ENCODE results near the gene DEPDC4. TPM values are rescaled to one million over a fixed set of nuclear protein-coding genes. Genes with fewer than 3 reads are reported as not detected.

Gene DEPDC4
- total and polyA plus RNA-seq, 10 of the 15 experiments (the other 5 are each of a cell fraction or from before 2014, with no cell fraction given): 1.5 to 4.7 (median 2.2) TPM

- TF ChIP-seq MLLT1 (IDR thresholded peaks at IDR 0.05) (peak; percentile 89), SIX5 (IDR thresholded peaks at IDR 0.05; ENCODE audit: low read depth, low read length, severe bottlenecking) (peak; percentile 34), IKZF2 (IDR thresholded peaks at IDR 0.05) (peak; percentile 51 to 62), MTA2 (IDR thresholded peaks at IDR 0.05; ENCODE audit: low read depth) (peak; percentile 52), SIN3A (IDR thresholded peaks at IDR 0.05; ENCODE audit: low read depth, low read length) (peak; percentile 99), BMI1 (IDR thresholded peaks at IDR 0.05; ENCODE audit: borderline replicate concordance) (peak; percentile 98), CREM (IDR thresholded peaks at IDR 0.05; ENCODE audit: low read depth) (peak; percentile 85), NFIC (IDR thresholded peaks at IDR 0.05; ENCODE audit: low read depth, low read length) (peak; percentile 28; the same call in 1 of the 2 replicates), MEF2B (IDR thresholded peaks at IDR 0.05; ENCODE audit: partially characterized antibody, poor library complexity, severe bottlenecking) (peak; percentile 51), HDAC2 (IDR thresholded peaks at IDR 0.05) (no peak), YY1 (IDR thresholded peaks at IDR 0.05; ENCODE audit: low read depth, low read length) (peak; percentile 80), EP300 (IDR thresholded peaks at IDR 0.05; ENCODE audit: borderline replicate concordance in 1 of 2, control insufficient read depth in 1 of 2, low read depth in 2 of 2, low read length in 2 of 2) (peak in 1 of 2 experiments; percentile 2; a peak in 1 of 4 replicates), SMAD1 (IDR thresholded peaks at IDR 0.05; ENCODE audit: low read depth, partially characterized antibody) (peak; percentile 56), ETV6 (conservative IDR thresholded peaks at IDR 0.05 in 1 of 2, IDR thresholded peaks at IDR 0.05 in 1 of 2; ENCODE audit: borderline replicate concordance in 1 of 2, low read depth in 1 of 2) (peak in 1 of 2 experiments; percentile 31; a peak in 2 of 4 replicates)
- TF ChIP-seq, protein P1, sequence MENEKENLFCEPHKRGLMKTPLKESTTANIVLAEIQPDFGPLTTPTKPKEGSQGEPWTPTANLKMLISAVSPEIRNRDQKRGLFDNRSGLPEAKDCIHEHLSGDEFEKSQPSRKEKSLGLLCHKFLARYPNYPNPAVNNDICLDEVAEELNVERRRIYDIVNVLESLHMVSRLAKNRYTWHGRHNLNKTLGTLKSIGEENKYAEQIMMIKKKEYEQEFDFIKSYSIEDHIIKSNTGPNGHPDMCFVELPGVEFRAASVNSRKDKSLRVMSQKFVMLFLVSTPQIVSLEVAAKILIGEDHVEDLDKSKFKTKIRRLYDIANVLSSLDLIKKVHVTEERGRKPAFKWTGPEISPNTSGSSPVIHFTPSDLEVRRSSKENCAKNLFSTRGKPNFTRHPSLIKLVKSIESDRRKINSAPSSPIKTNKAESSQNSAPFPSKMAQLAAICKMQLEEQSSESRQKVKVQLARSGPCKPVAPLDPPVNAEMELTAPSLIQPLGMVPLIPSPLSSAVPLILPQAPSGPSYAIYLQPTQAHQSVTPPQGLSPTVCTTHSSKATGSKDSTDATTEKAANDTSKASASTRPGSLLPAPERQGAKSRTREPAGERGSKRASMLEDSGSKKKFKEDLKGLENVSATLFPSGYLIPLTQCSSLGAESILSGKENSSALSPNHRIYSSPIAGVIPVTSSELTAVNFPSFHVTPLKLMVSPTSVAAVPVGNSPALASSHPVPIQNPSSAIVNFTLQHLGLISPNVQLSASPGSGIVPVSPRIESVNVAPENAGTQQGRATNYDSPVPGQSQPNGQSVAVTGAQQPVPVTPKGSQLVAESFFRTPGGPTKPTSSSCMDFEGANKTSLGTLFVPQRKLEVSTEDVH (IDR thresholded peaks at IDR 0.05; ENCODE audit: low read depth, partially characterized antibody): peak; percentile 62
- TF ChIP-seq, protein P2, sequence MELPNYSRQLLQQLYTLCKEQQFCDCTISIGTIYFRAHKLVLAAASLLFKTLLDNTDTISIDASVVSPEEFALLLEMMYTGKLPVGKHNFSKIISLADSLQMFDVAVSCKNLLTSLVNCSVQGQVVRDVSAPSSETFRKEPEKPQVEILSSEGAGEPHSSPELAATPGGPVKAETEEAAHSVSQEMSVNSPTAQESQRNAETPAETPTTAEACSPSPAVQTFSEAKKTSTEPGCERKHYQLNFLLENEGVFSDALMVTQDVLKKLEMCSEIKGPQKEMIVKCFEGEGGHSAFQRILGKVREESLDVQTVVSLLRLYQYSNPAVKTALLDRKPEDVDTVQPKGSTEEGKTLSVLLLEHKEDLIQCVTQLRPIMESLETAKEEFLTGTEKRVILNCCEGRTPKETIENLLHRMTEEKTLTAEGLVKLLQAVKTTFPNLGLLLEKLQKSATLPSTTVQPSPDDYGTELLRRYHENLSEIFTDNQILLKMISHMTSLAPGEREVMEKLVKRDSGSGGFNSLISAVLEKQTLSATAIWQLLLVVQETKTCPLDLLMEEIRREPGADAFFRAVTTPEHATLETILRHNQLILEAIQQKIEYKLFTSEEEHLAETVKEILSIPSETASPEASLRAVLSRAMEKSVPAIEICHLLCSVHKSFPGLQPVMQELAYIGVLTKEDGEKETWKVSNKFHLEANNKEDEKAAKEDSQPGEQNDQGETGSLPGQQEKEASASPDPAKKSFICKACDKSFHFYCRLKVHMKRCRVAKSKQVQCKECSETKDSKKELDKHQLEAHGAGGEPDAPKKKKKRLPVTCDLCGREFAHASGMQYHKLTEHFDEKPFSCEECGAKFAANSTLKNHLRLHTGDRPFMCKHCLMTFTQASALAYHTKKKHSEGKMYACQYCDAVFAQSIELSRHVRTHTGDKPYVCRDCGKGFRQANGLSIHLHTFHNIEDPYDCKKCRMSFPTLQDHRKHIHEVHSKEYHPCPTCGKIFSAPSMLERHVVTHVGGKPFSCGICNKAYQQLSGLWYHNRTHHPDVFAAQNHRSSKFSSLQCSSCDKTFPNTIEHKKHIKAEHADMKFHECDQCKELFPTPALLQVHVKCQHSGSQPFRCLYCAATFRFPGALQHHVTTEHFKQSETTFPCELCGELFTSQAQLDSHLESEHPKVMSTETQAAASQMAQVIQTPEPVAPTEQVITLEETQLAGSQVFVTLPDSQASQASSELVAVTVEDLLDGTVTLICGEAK (IDR thresholded peaks at IDR 0.05; ENCODE audit: borderline replicate concordance): peak; percentile 93
Observed at GRCh38 chr12:100200463-100201181, 66.3 kb downstream of the DEPDC4 start, which contains the start of gene ACTR6 (continued).
